Tibial nerve (tissue), 4 donors: Measurements from ENCODE around the gene AGBL1. TPM values are rescaled to one million over a fixed set of nuclear protein-coding genes. Genes with fewer than 3 reads are reported as not detected.

Experiments
- DNase-seq, 2 donors: peaks; one replicate each; pipeline ENCODE4 v3.0.0-alpha.2; 2019; ENCODE audit warnings: low spot score in 2 of 2
- H3K27ac ChIP-seq, 4 donors: fragments of 200-600 bp; sonication (generic) in 3 of 4; one replicate each; pipeline ENCODE4 v1.5.1; 2017 to 2019; ENCODE audit warnings: mild to moderate bottlenecking in 1 of 4
- H3K27me3 ChIP-seq, 2 donors: fragments of 200-600 bp; sonication (generic) in 1 of 2; one replicate each; pipeline versions ENCODE4 v1.5.1 to v1.6.0; 2017 to 2019
- H3K36me3 ChIP-seq, 3 donors: fragments of 200-600 bp; sonication (generic); one replicate each; pipeline ENCODE4 v1.5.1; 2018 to 2019
- H3K4me1 ChIP-seq, 4 donors: fragments of 200-600 bp; sonication (generic) in 3 of 4; one replicate each; pipeline ENCODE4 v1.5.1; 2017 to 2019
- H3K4me3 ChIP-seq, 4 donors: fragments of 200-600 bp; sonication (generic) in 3 of 4; one replicate each; pipeline ENCODE4 v1.5.1; 2017 to 2019; ENCODE audit warnings: mild to moderate bottlenecking in 1 of 4, moderate library complexity in 1 of 4
- H3K9me3 ChIP-seq, 4 donors: fragments of 200-600 bp; sonication (generic) in 3 of 4; one replicate each; pipeline ENCODE4 v1.5.1; 2017 to 2019
- EP300 ChIP-seq, 2 donors: sonication (generic); formaldehyde crosslinking; IDR thresholded peaks; one replicate each; pipeline ENCODE4 v1.6.1; 2017; ENCODE audit warnings: antibody characterized with exemption in 2 of 2, mild to moderate bottlenecking in 1 of 2
- POLR2A ChIP-seq, 2 donors: fragments of 450-650 bp; IDR thresholded peaks; one replicate each; pipeline ENCODE4 v1.6.1; 2017; ENCODE audit warnings: antibody characterized with exemption in 2 of 2, mild to moderate bottlenecking in 2 of 2, moderate library complexity in 2 of 2
- WGBS, 2 donors: methylation state at CpG; one replicate each; pipeline ENCODE4 v1.1.5; 2018; 5-methylcytosine and 5-hydroxymethylcytosine counted together
- total RNA-seq, 4 donors: library from RNA; depleted of rRNA; stranded (reverse); fragments of >200 nt; gene quantifications; one replicate each; pipeline ENCODE4 v1.1.0, GENCODE V29; 2016
- TF ChIP-seq, protein P1 (sequence below), 5 experiments: fragments of 200-600 bp in 3 of 5; fragments of 450-650 bp in 2 of 5; sonication (generic) in 3 of 5; IDR thresholded peaks; one replicate each; pipeline ENCODE4 v1.5.1; 2016 to 2019; ENCODE audit warnings: antibody characterized with exemption in 5 of 5, mild to moderate bottlenecking in 3 of 5, moderate library complexity in 2 of 5

Gene AGBL1
- total RNA-seq, 4 donors from 2014 or later: under 0.01 to 1.2 (median 0.21) TPM; not detected in 1

DNA sequence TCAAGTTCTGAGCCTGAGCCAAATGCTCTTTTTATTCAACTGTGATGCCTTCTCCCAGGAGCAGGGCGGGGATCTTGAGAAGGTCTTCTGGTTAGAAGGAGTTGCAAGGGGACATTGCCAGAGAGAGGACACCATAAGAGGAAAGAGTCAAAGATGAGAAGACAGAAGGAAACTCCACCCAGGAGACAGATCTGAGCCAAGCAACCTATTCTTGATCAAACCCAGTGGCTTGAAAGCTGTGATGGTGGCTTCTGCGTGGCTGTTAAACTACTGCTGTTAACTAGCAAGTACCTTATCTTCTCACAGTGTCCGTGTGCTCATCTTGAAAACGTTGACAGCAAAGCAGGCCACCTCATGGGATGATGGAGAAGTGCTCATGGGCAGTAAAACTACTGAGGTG lies 19.8 kb upstream of the AGBL1 start:
- Histone ChIP-seq H3K4me3 (no peak overlapping the region), H3K27ac (peak overlapping the region in 1 of 4 donors; percentile 2), H3K36me3 (no peaks in the 10 kb centered on the region), H3K4me1 (no peaks in the 10 kb centered on the region), H3K27me3 (no peaks in the 10 kb centered on the region), H3K9me3 (no peaks in the 10 kb centered on the region)
- WGBS, 2 donors: 75% methylated on average over 4 of the region's 4 CpGs
- no peak for DNase-seq
- TF ChIP-seq EP300 (IDR thresholded peaks at IDR 0.05) (no peak), POLR2A (IDR thresholded peaks at IDR 0.05) (no peak)
- TF ChIP-seq, protein P1, sequence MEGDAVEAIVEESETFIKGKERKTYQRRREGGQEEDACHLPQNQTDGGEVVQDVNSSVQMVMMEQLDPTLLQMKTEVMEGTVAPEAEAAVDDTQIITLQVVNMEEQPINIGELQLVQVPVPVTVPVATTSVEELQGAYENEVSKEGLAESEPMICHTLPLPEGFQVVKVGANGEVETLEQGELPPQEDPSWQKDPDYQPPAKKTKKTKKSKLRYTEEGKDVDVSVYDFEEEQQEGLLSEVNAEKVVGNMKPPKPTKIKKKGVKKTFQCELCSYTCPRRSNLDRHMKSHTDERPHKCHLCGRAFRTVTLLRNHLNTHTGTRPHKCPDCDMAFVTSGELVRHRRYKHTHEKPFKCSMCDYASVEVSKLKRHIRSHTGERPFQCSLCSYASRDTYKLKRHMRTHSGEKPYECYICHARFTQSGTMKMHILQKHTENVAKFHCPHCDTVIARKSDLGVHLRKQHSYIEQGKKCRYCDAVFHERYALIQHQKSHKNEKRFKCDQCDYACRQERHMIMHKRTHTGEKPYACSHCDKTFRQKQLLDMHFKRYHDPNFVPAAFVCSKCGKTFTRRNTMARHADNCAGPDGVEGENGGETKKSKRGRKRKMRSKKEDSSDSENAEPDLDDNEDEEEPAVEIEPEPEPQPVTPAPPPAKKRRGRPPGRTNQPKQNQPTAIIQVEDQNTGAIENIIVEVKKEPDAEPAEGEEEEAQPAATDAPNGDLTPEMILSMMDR (IDR thresholded peaks at IDR 0.05): no peak

DNA sequence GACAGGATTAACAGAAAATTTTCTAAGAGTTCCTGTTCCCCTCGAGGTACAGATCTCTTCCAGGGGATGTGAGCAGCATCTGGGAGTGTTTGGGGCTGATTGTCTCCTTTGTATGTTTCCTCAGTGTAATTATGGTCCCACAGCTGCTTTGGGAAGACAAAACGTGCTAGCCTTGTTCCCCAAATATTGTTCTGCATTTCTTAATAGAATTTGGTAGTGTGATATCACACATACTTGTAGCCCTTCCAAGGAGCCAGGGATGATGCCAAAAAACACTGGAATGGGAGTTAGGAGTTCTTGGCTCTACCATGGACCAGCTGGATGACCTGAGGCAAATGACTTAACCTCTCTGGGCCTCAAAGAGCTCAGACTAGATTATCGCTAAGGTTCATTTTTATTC lies 19.0 kb upstream of the AGBL1 start:
- H3K27me3 ChIP-seq: no peaks in the 10 kb centered on the region
- TF ChIP-seq EP300 (IDR thresholded peaks at IDR 0.05): peak in 1 of 2 donors; percentile 36
- no peak for TF ChIP-seq POLR2A (IDR thresholded peaks at IDR 0.05)
- H3K4me3 ChIP-seq: no peak overlapping the region
- no peaks in the 10 kb centered on the region for H3K36me3 ChIP-seq
- peak; percentile 26 to 80 for DNase-seq
- H3K4me1 ChIP-seq: no peaks in the 10 kb centered on the region
- no peaks in the 10 kb centered on the region for H3K9me3 ChIP-seq
- H3K27ac ChIP-seq: peak overlapping the region in 2 of 4 donors; percentile 22 to 24
- WGBS, 2 donors: 34 to 62% methylated on average over 3 of the region's 3 CpGs

DNA sequence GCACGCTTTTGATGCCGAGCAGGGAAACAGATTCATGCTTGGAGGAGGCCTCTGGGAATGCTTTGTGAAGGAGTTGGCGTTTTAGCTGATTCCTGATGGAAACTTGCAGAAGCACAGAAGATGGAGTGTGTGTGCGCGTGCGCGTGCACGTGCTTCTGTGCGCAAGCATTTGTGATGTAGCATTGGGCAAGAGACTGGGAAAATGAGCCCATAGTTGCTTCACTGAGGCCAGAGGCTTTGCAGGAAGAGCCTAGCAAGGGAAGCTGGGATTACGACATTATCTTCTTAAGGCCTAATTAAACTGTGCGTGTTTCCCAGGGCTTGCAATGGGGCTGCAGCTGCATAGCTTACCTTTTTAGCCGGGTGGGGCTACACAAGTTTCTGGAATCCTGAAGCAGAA lies 18.1 kb upstream of the AGBL1 start:
- 81 to 86% methylated on average over 12 of the region's 12 CpGs for WGBS, 2 donors
- Histone ChIP-seq H3K27ac (no peak overlapping the region), H3K4me3 (no peak overlapping the region), H3K9me3 (no peaks in the 10 kb centered on the region), H3K4me1 (no peaks in the 10 kb centered on the region), H3K27me3 (no peaks in the 10 kb centered on the region), H3K36me3 (no peaks in the 10 kb centered on the region)
- peak in 1 of 2 donors; percentile 19 for DNase-seq
- TF ChIP-seq EP300 (IDR thresholded peaks at IDR 0.05) (no peak), POLR2A (IDR thresholded peaks at IDR 0.05) (no peak)
- TF ChIP-seq, protein P1 (IDR thresholded peaks at IDR 0.05): no peak

DNA sequence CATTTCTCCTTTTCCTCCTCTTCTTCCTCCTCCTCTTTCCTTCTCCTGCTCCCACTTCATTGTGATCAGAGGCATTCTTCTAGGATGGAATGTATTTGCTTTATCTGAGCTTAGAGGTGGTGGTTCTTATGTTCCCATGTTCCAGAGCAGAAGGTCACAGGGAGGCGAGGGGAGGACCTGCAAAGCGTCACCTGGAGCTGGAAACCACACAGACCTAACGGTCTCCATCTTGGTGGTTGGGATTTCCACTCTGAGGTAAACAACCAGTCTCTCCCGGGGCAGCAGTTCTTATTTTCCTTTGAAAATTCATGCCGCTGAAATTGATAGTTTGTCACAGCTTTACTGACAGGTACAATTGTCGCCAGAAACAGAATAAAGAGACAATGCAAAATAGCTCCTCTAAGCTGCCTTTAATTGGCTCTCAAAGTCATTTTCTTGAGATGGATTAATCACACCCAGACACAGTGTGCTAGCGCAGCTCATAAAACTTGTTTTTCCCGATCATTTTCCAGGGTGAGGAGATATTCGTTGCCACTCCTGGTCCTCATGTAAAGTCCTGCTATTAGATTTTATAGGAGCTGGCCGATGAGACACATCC lies 16.9 kb upstream of the AGBL1 start:
- DNase-seq: no peak
- no peak overlapping the region for H3K27ac ChIP-seq
- 75 to 83% methylated on average over 10 of the region's 10 CpGs for WGBS, 2 donors

DNA sequence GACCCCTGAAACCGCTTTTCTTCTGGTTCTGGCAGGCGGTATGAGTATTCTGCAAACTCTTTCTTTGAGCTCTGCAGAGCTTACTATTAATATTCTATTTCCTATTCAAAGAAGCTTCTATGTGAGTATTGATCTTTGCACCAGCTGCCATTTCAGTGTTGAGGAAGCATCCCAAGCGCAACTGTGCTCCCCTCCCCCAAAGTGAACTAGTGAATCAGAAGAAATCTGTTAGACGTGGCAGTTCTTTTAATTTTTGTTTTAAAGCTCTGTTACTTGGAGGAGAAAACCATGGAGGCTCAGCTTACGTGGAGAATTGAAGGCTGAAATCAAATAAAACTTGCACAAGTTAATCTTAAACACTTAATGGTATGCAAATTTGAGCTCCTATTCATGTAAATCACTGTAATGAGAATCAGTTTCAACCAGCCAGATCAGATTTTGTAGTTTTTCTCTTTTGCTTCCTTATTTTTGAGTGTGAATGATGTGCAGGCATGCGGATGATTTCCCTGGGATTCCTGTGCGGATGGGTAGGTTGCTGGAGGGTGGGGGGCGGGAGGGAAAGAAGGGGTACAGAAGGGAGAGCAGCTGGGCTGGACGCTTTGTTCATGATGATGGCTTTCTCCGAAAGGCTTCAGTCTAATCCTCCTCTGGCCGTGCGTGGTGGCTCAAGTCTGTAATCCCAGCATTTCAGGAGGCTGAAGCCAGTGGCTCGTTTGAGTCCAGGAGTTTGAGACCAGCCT lies 16.1 kb upstream of the AGBL1 start:
- WGBS, 2 donors: 75 to 78% methylated on average over 13 of the region's 13 CpGs
- TF ChIP-seq, protein P1 (IDR thresholded peaks at IDR 0.05): no peak
- TF ChIP-seq EP300 (IDR thresholded peaks at IDR 0.05) (no peak), POLR2A (IDR thresholded peaks at IDR 0.05) (no peak)
- no peaks in the 10 kb centered on the region for H3K27me3 ChIP-seq

More for the DNA sequence above, 16.9 kb upstream of the AGBL1 start:
- H3K4me3 ChIP-seq: no peak overlapping the region
- no peaks in the 10 kb centered on the region for H3K4me1 ChIP-seq
- H3K27me3 ChIP-seq: no peaks in the 10 kb centered on the region
- TF ChIP-seq, protein P1 (IDR thresholded peaks at IDR 0.05): no peak
- TF ChIP-seq EP300 (IDR thresholded peaks at IDR 0.05): no peak
- no peak for TF ChIP-seq POLR2A (IDR thresholded peaks at IDR 0.05)
- peaks cover 0 to 8% (median 2%) of the 10 kb centered on the region in 4 donors for H3K9me3 ChIP-seq
- no peaks in the 10 kb centered on the region for H3K36me3 ChIP-seq

More for the DNA sequence above, 16.1 kb upstream of the AGBL1 start:
- DNase-seq: no peak
- H3K27ac ChIP-seq: no peak overlapping the region
- peaks cover 0 to 15% (median 2%) of the 10 kb centered on the region in 4 donors for H3K9me3 ChIP-seq
- no peaks in the 10 kb centered on the region for H3K4me1 ChIP-seq
- no peak overlapping the region for H3K4me3 ChIP-seq
- H3K36me3 ChIP-seq: no peaks in the 10 kb centered on the region
